GM21529 (cell line): ENCODE measurements around the gene HPCAL1.
A peak's percentile ranks its signal among the peaks of the same experiment; 100 is the strongest.

Experiments used
- ATAC-seq: cut with Tn5 transposase; IDR thresholded peaks from one replicate; pipeline ENCODE4 v1.9.1; 2021; ENCODE audit not compliant: unreplicated experiment

Gene HPCAL1

DNA sequence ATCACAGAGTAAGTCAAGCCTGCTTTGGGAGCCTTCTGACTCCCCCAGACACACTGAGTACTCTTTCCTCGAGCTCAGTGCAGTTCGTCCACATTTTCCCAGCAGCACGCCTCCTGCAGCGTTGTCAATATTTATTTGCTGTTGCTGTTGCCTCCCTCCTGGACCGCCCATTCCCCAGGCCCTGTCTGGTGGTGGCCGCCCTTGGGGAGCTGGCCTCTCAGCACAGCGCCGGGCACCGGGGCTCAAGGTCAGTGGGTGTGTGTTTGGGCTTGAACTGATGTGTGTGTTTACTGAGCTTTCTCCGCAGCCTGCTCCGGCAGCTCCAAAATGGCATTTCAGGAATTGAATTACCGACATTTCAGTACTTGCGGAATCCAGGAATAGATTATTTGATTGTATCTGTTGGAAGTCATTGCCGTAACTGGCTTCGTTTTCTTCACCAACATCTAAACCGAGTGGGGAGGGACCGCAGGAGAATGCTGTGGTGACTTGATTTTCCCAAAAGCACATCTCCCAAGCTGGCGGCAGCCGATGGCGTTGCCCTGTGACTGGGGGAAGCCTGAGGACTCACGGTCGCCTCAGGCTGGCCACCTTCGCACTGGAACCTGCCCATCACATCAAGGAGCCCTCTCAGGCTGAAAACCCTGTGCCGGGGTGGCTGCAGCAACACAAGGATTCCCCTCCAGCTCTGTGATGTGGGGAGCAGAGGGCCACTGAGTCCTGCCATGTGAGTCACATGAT is 66.0 kb downstream of the HPCAL1 start:
- ATAC-seq: no peak

DNA sequence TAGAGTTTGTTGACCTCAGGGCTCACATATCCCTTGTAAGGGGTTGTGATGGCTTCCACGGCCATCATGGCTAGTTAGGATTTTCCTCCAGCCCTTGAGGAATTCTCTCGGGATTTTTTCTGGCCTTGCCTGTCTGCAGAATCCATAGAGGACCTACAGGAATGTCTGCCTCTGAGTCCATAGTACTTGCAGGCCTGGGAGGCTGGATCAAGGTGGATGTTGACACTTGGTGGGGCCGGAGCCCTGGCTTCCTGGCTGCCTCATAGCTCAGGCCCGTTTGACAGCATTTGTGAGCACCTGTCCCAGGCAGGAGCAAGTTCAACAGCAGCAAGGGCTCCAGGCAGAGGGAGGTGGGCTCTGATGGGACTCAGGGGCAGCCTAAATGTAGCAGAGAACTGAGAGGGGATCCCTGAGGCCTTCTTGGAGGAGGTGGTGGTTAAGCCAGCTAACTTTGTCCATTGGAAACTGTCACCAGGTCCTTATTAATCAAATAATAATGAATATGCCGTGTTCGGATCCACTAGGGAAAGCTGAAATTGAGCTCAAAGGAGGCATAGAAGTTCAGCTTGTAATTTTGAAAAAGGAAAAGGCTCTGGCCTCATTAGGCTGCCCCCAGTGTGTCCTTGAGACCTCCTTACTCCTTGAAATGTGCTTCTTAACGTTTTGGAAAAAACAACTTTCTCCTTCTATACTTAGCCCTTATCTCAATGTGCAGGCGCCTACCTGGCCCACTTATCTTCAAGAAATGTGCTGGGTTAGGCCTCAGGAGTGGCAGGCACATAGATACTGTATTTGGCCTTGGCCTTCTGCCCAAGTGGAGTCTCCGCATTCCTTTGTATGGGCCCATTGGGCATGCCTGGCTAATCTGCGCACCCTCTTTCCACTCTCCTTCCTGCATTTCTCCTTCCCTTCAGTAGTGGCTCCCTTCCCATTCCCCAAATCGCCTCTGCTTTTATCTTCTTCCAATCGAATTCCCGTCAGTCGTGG is 66.9 kb downstream of the HPCAL1 start:
- ATAC-seq: no peak

DNA sequence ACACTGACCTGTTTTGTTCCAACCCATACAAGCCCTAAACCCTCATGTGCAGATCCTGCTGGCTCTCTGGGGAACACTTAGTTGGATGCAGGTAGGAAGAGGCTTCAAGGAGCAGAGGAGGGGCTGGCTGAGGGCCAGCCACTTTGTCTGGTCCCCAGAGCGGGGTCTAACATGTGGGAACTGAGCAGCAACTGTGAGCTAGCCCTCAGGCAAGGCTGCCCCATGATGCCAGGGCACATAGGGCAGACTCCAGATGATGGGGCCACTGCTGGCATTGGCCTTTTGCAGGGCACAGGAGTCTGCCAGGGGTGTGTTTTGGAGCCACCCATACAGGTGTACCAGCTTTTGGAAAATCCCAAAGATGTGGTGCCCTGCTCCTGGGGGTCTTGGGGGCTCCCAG is 67.7 kb downstream of the HPCAL1 start:
- ATAC-seq: no peak

DNA sequence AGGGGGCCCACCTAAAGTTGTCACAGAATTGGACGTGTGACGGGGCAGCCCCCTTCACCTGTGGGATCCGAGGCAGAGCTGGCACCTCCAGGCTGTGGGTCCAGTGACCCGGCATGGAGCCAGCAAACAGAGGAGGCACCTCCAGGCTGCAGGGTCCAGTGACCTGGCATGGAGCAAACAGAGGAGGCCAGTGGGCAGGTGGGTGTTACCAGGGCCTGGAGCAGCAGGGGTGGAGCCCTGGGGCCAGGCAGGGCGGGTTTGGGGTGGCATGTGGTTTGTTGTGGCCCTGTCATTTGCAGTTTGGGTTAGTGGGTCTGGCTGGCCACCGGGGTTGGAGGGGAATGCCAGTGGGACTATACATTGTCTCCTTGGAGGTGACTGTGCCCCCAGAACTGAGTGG is 68.2 kb downstream of the HPCAL1 start:
- no peak for ATAC-seq

DNA sequence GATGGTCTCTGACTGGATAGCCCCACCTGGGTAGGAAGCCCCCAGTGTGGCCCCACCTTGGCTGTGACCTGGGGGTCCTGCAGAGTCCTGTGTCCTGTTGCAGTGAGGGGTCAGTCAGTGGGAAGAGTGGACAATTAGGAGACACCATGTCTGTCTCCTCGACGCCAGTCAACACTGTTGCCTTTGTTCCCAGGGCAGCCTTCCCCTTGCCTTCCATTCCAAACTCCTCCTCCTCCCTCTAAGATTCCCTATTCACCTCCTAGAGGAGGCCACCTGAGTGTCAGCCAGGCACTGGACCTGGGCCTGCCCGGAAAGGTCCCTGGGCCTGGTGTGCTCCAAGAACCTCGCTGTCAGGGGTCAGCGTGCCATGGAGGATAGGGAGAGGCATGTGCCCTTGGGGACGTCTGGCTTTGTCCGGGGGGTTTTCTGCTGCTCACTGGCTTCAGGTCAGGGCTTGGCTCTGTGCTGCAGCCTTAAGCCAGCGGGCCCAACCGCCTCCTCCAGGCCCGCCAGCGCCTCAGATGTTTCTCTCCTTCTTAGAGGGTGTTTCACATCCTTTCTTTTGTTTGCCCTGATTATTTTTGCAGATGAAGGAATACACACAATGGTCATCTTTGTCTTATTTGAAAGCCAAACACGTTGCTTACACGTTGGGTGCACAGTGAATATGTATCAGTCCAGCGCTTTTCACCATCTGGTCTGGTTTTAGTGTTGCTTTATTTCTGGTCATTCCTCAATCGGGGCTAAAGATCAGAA is 68.9 kb downstream of the HPCAL1 start:
- no peak for ATAC-seq

DNA sequence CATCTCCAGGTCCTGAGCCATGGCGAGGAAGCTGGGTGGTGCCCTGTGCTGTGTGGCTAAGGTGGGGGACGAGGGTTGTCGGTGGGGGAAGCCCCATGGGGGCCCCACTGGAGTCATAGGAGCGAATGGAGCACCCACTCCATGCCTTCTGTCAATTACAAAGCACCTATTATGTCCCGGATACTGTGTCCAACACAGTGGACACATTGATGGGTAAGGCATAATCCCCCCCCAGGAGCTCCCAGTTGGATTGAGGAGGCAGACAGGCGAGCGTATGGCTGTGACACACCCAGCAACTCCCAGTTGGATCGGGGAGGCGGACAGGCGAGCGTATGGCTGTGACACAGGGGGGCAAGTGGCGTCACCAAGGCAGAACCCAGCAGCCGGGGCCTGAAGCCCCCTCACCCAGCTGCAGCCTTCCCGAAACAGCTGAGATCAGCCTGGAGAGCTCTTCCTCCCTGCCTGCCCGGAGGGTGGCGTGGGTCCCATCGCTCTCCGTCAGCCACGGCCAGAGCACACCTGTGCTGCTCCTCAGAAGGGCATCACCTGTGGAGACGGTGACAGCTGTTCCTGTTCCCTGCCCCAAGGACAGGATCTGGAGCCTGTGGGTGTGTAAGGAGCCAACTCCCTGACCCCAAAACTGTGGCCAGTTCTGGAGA is 69.6 kb downstream of the HPCAL1 start:
- ATAC-seq: no peak

DNA sequence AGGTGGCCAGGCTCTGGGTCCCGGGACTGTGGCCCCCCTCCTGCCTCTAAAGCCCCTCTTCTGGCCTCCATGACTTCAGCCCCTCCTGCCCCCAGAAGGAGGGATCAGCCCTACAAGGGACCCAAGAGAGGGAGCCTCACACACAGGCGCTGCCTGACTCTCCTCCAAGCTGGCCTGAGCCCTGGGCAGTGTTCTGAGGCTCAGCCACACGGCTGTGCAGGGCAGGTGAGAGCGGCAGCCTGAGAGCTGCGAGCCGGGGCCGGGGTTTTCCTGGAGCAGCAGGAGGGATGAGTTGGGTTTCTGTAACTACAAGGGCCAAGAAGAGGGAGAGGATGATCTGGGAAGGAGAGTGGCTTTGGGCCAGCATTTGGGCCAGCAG is 70.1 kb downstream of the HPCAL1 start:
- no peak for ATAC-seq

DNA sequence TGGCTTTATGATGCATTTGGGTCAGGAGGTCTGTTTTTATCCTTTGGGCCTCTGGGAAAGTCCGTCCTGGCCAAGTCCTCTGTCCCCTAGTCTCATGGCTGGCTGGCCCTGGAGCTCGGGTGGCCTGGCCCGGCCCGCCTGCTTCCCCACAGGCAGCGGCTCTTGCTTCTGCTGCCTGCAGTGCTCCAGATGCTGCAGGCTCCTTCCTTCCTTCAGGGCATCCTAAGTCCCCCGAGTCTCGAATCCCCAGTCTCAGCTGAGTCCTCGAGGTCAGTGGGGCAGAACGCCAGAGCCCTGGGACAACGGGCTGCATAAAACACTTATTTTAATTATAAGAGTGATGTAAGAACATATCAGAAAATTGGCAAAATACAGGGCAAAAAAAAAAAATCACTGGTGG is 71.2 kb downstream of the HPCAL1 start:
- no peak for ATAC-seq

DNA sequence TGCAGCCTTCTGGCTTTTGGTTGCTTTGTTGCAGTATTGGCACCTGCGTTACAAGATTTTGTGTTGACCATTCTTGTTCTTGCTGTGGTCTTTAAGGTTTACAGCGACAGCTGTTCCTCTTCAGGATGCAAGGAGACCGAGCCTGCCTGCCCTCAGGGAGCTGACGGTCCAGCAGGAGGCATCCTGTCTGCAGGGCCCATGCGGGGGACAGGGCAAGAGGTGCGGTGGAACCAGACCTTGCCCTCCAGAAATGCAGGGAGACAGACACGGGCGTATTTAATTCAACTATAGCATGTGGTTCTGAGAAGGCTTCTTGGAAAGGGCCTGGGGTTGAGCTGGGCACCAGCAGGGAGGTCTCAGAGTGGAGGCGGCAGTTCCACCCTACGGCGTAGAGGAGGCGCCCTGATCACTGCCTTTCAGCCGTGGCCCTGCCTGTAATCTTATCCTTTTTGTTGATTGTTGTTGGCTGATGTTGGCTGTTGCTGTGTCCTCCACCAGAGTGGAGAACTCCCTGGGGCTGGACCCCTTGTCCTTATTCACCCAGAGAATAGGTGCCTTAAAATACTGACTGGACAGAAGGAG is 71.7 kb downstream of the HPCAL1 start:
- no peak for ATAC-seq

DNA sequence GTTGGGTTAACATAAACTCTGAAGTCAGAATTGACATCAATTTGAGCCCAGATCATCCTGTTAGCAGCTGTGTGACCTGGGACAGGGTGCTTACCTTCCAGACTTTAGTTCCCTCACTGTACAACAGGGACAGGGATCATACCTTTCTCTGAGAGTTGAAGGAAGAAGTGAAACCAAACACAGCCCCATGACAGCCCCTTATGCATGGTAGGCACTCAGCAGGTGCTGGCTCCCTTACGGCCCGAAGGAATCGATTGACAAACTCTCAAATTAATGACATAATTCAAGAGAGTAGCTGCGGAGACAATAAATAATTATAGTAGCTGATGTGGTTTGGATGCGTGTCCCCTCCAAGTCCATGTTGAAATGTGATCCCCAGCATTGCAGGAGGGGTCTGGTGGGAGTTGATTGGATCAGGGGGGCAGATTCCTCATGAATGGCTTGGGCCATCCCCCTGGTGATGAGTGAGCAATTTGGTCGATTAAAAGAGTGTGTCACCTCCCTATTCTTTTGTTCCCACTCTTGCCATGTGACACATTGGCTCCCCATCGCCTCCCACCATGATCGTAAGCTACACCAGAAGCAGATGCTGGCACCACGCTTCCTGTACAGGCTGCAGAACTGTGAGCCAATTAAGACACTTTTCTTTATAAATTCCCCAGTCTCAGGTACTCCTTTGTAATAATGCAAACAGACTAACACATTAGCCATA is 73.0 kb downstream of the HPCAL1 start:
- ATAC-seq: no peak

DNA sequence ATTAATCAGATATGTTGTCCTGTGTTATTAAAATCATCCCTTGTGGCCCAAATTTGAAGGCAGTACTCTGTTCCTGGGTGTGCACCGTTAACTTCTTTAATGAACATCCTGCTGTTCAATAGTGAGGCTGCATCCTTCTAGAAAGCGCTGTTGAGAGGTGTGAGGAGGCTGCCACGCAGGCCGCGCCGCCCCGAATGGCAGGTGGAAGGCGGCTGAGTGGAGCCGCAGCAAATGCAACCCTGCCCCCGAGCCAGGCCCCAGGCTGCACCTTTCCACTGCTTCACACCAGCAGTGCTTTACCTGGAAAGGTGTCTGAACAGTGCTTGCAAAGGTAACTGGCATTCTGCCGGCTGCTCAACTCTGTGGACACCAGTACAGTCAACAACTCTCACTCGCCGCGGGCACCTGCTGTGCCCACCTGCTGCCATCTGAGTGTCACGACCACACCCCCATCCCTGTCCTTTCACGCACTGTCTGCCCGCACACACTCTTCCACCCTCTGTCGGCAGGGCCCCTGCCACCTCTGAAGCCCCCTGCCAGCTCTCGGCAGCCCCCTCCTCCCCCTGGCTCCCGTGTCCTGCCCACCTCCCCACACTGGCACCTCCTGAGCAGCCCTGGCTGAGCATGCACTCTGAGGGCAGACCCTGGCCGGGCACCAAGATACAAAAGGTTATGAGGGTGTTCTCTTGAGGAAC is 74.5 kb downstream of the HPCAL1 start:
- ATAC-seq: no peak

DNA sequence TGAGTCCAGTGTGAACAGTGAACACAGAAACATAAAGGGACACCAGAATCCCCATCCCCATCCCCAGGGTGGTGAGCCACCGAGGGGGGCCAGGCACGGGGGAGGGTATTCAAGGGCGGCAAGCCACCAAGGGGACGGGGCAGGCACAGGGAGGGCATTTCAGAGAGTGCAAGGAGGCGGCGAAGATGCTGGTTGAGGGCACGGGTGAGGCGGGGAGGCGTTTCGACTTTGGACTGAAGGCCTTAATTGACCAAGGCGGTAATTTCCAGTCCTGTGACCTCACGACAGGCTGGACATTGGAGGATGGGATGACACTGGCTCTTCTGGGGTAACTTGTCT is 75.0 kb downstream of the HPCAL1 start:
- no peak for ATAC-seq

DNA sequence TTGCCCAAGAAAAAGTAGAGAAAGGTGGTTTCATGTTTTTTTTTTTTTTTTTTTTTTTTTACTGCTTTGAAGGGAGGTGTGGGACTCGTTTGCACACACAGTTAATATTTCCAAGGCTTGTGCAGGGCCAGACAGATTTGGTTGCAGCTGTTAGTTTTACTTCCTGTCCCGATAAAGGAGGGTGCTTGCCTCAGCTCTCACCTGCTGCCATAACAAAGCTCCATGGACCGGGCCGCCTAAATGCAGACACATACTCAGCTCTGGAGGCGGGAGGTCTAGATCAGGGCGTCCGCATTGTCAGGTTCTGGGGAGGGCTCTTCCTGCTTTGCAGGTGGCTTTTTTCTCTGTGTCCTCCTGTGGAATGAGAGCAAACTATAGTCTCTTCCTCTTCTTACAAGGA is 75.5 kb downstream of the HPCAL1 start:
- peak; percentile 87 for ATAC-seq

DNA sequence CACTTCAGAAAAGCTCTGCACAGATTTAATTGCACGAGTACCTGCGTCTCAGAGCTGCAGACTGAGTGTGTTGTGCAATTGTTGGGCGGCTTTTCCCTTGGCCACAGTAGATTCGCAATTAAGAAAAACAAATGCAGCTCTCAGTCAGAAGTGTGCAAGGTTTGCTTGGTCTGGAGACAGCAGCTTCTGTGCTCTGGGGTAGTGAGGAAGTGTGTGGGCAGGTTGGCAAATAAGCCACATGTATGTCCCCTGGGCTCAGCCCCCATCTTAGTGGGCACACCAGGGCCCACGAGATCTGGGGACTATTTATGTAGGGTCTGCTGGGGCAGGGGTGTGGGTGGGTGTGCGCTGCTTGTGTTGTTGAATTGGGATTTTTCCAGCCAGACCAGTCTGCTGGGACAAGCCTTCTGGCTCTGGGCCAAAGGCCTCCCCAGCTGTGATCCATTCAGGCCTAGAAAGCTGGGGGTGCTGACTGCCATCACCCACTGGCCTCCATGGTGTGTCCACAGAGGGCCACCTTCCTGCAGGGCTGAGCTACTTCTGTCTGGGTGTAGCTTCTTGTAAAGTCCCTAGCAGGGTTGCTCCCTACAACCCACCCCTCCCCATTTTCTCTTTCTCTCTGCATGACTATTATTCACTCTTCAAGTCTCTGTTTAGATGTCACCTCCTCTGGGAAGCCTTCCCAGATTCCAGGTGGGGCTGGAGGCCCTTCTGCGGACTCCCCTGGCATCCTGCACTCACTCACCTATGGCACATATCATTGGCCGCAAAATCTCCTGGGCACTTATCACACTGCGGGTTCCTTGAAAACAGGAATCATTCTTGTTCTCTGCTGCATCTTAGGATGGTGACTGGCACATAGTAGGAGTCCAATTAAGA is 77.6 kb downstream of the HPCAL1 start:
- ATAC-seq: no peak

DNA sequence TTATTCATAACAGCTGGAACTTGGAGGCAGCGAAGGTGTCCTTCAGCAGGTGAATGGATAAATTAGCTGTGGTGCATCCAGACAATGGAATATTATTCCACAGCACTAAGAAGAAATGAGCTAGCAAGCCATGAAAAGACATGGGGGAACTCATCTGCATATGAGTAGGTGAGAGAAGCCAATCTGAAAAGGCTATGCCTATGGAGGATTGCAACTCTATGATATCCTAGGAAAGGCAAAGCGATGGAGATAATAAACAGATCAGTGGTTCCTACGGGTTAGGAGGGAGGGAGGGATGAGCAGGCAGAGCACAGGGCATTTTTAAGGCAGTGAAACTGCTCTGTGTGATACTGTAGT is 79.3 kb downstream of the HPCAL1 start:
- ATAC-seq: no peak

DNA sequence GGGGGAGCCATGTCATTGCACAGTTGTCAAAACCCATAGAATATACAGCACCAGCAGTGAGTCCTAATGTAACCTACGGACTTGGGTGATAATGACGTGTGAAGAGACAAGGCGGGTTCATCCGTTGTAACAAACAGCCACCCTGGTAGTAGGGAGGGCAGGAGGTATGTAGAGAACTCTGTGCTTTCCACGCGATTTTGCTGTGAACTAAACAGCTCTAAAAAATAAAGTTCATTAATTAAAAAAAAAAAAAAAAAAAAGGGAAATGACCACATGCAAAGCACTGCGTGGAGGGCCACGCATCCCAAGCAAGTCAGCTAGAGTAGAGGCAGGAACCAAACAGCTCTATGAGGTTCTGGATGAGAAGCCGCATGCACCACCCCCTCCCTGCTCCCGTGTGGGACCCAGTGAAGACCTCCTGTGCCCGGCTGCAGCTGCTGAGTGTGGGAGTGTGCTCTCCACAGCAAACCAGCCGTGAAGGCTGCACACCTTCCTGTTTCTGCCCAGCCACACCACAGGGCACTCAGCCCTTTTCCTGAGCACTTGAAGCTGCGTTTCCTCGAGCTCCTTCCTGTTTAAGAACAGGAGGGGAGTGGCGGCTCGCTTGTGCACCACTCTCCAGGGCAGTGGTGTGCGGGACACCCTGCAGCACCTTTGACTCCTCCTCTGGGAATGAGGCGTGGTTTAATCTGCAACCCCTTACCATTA is 79.8 kb downstream of the HPCAL1 start:
- peak; percentile 52 for ATAC-seq

DNA sequence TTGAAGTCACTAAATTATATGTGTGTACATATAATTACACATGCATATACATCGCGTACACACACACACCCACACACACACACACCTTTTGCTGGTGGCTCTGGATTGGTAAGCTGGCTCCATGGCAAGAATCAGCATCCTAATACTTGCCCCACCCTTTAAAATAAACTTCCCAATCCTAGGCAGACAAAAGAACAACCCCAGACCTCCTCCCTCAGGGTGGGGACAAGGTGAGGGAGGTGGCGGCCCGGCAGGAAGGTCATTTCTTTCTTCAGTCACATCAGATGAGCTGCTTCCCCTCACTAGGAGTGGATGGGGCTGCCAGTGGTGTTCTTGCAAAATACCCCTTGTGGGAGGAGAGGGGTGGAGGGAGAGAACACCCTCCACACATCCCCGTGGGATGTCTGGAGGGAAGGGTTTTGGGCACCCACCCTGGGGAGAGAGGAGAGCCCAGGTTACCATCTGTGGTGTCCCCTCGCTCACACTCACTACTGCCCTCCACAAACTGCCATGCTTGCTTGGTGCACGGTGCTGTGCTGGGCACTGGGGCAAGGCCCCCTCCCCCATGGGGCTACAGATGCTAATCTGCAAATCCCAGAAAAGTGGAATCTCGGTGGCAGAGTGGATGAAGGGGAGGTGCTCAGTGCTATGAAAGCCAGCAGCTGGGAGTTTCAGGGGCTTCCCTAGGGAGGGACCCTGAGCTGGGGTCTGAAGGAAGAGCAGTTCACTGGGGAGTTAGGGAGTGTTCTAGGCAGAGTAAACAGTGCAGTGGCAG is 81.4 kb downstream of the HPCAL1 start:
- no peak for ATAC-seq
